K562 (cell line): ENCODE measurements around the gene CPLANE2. TPM values are rescaled to one million over a fixed set of nuclear protein-coding genes. Genes with fewer than 3 reads are reported as not detected.

Experiments used
- CCNT2 ChIP-seq: IDR thresholded peaks from 2 replicates; pipeline ENCODE4 v1.6.1; 2011; ENCODE audit warnings: borderline replicate concordance, low read depth, mild to moderate bottlenecking, moderate library complexity, mixed read lengths, low read length; ENCODE audit not compliant: insufficient read length; ENCODE audit errors: extremely low read depth
- ELF4 ChIP-seq: fragments of 450-650 bp; formaldehyde crosslinking; IDR thresholded peaks from 2 replicates; pipeline ENCODE4 v1.4.0; 2022; ENCODE audit warnings: missing genetic modification characterization
- ETV5 ChIP-seq: sonication (generic); formaldehyde crosslinking; IDR thresholded peaks from 2 replicates; pipeline ENCODE4 v1.4.0; 2020; ENCODE audit warnings: low read depth, mild to moderate bottlenecking, missing genetic modification reagents
- MAZ ChIP-seq, 2 experiments: fragments of 450-650 bp in 1 of 2; sonication (generic) in 1 of 2; formaldehyde crosslinking; IDR thresholded peaks in 1 of 2; conservative IDR thresholded peaks in 1 of 2; 2 replicates each; pipeline versions ENCODE4 v1.4.0 to v1.5.0; 2020; ENCODE audit warnings: mild to moderate bottlenecking in 1 of 2, missing genetic modification reagents in 1 of 2
- NONO ChIP-seq, 2 experiments: fragments of 200-400 bp in 1 of 2; fragments of 450-650 bp in 1 of 2; formaldehyde crosslinking in 1 of 2; IDR thresholded peaks; 2 replicates each; pipeline ENCODE4 v1.6.1; 2017; ENCODE audit warnings: low read depth in 2 of 2, mild to moderate bottlenecking in 2 of 2, moderate library complexity in 2 of 2, low read length in 1 of 2
- POLR3A ChIP-seq: IDR thresholded peaks from 2 replicates; pipeline ENCODE4 v1.6.1; 2011; ENCODE audit warnings: borderline replicate concordance, mild to moderate bottlenecking, moderate library complexity; ENCODE audit not compliant: insufficient read length, insufficient read depth; ENCODE audit errors: extremely low read depth
- SMAD1 ChIP-seq: fragments of 150-350 bp; IDR thresholded peaks from 2 replicates; pipeline ENCODE4 v1.6.1; 2014; ENCODE audit warnings: low read length, low read depth; ENCODE audit not compliant: partially characterized antibody
- U2AF1 ChIP-seq: fragments of 200-400 bp; formaldehyde crosslinking; optimal IDR thresholded peaks from 2 replicates; pipeline ENCODE3; 2017; ENCODE audit warnings: mild to moderate bottlenecking, low read depth, low read length, moderate library complexity
- ZNF175 ChIP-seq: fragments of 200-800 bp; sonication (Bioruptor generic); IDR thresholded peaks from 2 replicates; pipeline ENCODE4 v1.6.1; 2016; ENCODE audit warnings: low read depth, mild to moderate bottlenecking, missing genetic modification characterization, missing compliant biosample characterization
- ZNF561 ChIP-seq: fragments of 450-650 bp; formaldehyde crosslinking; conservative IDR thresholded peaks from 2 replicates; pipeline ENCODE4 v1.4.0; 2020; ENCODE audit warnings: mild to moderate bottlenecking, moderate library complexity
- polyA plus RNA-seq, 8 experiments: library from polyadenylated mRNA; depleted of rRNA in 4 of 8; stranded (reverse) in 5 of 8; unstranded in 3 of 8; fragments of >200 nt; fragmentation: Nextera tagmentation in 2 of 8; fragmentation: Illumina TruSeq in 1 of 8; extraction: Ambion mirVana in 2 of 8; extraction: Trizol in 1 of 8; gene quantifications; 2 replicates each; pipeline versions ENCODE4 v1.2.1 to v1.2.3, GENCODE V29; 2011 to 2014; ENCODE audit warnings: inconsistent platforms in 1 of 8, missing spikeins in 1 of 8
- total RNA-seq, 7 experiments: library from RNA; depleted of rRNA in 6 of 7; stranded (reverse); fragments of >200 nt in 6 of 7; fragmentation: Illumina TruSeq in 2 of 7; extraction: Trizol in 2 of 7; gene quantifications; 2 replicates each; pipeline versions ENCODE4 v1.2.1 to v1.2.3, GENCODE V29; 2011 to 2021; ENCODE audit warnings: low replicate concordance in 1 of 7
- TF ChIP-seq, protein P1 (sequence below): fragments of 450-650 bp; formaldehyde crosslinking; IDR thresholded peaks from 2 replicates; pipeline ENCODE4 v1.4.0; 2022; ENCODE audit warnings: missing genetic modification characterization
- TF ChIP-seq, protein P2 (sequence below): IDR thresholded peaks from 2 replicates; pipeline ENCODE4 v1.6.1; 2012; ENCODE audit warnings: low read depth, low read length, improper control_type of control experiment, borderline replicate concordance

CPLANE2 gene
- total and polyA plus RNA-seq, 9 of the 15 experiments (the other 6 are each of a cell fraction or from before 2014, with no cell fraction given) = 0.17 to 20.9 (median 8.1) TPM

DNA sequence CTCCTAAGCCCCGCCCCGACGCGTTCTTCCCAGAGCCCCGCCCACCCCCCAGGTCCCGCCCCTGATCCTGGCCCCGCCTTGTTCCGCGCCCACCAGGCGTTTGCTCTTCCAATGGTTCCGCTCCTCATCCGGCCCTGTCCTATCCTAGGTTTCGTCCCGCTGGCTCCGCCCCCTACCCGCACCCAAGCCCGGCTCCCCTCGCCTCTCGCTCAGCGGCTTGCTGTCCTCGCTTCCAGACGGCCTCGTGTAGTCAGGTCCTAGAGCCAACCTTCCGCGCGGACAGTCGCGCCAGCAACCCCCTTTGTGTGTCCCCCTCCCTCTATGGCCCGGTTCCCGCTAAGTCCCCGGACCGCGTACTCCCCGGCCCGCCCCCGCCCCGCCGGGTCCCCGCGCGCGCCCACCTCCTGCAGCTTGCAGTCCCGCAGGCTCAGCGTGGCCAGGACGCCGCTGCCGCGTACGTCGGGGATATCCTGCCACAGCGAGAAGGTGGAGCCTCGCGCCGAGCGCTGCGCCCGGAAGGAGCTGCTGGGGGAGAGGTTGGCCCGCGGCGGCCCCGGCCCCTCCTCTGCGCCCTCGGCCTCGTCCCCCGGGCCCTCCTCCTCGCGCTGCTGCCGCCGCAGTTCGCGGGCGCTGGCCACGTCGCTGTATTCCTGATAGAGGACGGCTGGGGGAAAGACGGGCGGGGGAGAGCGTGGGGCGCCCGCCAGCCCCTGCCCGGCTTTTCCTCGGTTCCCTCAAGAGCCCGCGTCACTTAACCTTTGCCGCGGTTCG is 30.3 kb downstream of the CPLANE2 start (continued):
- TF ChIP-seq U2AF1 (peak; percentile 69), ZNF175 (CRISPR knock-in tag) (peak; percentile 24; the same call in 1 of the 2 replicates), SMAD1 (peak; percentile 38), ELF4 (CRISPR knock-in tag) (peak; percentile 43; the same call in 1 of the 2 replicates), ZNF561 (CRISPR knock-in tag) (no peak), MAZ (CRISPR knock-in tag; conservative IDR thresholded peaks at IDR 0.05 in 1 of 2, IDR thresholded peaks at IDR 0.05 in 1 of 2) (peak; percentile 11 to 91; a peak in 2 of 4 replicates), CCNT2 (peak; percentile 91), POLR3A (no peak), NONO (IDR thresholded peaks at IDR 0.05; ENCODE audit: low read depth in 2 of 2, low read length in 1 of 2) (peak; percentile 73 to 89; a peak in 3 of 4 replicates), ETV5 (CRISPR knock-in tag) (peak; percentile 89)
- TF ChIP-seq, protein P1, sequence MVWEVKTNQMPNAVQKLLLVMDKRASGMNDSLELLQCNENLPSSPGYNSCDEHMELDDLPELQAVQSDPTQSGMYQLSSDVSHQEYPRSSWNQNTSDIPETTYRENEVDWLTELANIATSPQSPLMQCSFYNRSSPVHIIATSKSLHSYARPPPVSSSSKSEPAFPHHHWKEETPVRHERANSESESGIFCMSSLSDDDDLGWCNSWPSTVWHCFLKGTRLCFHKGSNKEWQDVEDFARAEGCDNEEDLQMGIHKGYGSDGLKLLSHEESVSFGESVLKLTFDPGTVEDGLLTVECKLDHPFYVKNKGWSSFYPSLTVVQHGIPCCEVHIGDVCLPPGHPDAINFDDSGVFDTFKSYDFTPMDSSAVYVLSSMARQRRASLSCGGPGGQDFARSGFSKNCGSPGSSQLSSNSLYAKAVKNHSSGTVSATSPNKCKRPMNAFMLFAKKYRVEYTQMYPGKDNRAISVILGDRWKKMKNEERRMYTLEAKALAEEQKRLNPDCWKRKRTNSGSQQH (CRISPR knock-in tag) = peak; percentile 71; the same call in 1 of the 2 replicates
- TF ChIP-seq, protein P2, sequence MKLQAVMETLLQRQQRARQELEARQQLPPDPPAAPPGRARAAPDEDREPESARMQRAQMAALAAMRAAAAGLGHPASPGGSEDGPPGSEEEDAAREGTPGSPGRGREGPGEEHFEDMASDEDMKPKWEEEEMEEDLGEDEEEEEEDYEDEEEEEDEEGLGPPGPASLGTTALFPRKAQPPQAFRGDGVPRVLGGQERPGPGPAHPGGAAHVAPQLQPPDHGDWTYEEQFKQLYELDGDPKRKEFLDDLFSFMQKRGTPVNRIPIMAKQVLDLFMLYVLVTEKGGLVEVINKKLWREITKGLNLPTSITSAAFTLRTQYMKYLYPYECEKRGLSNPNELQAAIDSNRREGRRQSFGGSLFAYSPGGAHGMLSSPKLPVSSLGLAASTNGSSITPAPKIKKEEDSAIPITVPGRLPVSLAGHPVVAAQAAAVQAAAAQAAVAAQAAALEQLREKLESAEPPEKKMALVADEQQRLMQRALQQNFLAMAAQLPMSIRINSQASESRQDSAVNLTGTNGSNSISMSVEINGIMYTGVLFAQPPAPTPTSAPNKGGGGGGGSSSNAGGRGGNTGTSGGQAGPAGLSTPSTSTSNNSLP = no peak
